Left ventricle myocardium inferior (tissue), 1 donor: ENCODE data around the gene ATXN7L1. TPM values are rescaled to one million over a fixed set of nuclear protein-coding genes. Genes with fewer than 3 reads are reported as not detected.
A peak's percentile ranks its signal among the peaks of the same experiment; 100 is the strongest.

Experiments
- DNase-seq: peaks from one replicate; pipeline ENCODE4 v3.0.0-alpha.2; 2020
- H3K27ac ChIP-seq: fragments of 200-600 bp; replicated peaks from 2 replicates; pipeline ENCODE4 v1.8.0; 2021
- H3K27me3 ChIP-seq: fragments of 200-600 bp; 2 replicates; pipeline ENCODE4 v1.8.0; 2021; ENCODE audit warnings: low read depth
- H3K36me3 ChIP-seq: fragments of 200-600 bp; 2 replicates; pipeline ENCODE4 v1.8.0; 2021
- H3K4me1 ChIP-seq: fragments of 200-600 bp; 2 replicates; pipeline ENCODE4 v1.8.0; 2021
- H3K4me3 ChIP-seq: fragments of 200-600 bp; 2 replicates; pipeline ENCODE4 v1.8.0; 2021; ENCODE audit warnings: mild to moderate bottlenecking, moderate library complexity
- H3K9me3 ChIP-seq: fragments of 200-600 bp; replicated peaks from 2 replicates; pipeline ENCODE4 v1.8.0; 2021
- intact Hi-C: fragments of 100-400 bp; cut with micrococcal nuclease; formaldehyde crosslinking; loops from one replicate; pipeline ENCODE4 v1.11.0; 2022
- total RNA-seq: library from RNA; stranded (reverse); fragmentation: NEBNext Ultra II Directional; extraction: Animal tissue kit (Norgen Biotek cat#: 25700); gene quantifications from one replicate; pipeline ENCODE4 v1.2.1, GENCODE V29; 2021
- TF ChIP-seq, protein P1 (sequence below): fragments of 200-600 bp; IDR thresholded peaks from 2 replicates; pipeline ENCODE4 v1.8.0; 2021; ENCODE audit warnings: antibody characterized with exemption, mild to moderate bottlenecking, borderline replicate concordance
- donor health status: DM: no; HTN: yes; CAD: no; lungs with severe emphysema.

Gene ATXN7L1
- total RNA-seq, 1 donor from 2014 or later, result 6.2 TPM

GRCh38 chr7:105674200-105674920 is 202.0 kb downstream of the ATXN7L1 start:
- Histone ChIP-seq H3K36me3 (no peaks in the 10 kb centered on the region), H3K4me3 (no peak overlapping the region), H3K4me1 (peaks cover 70% of the 10 kb centered on the region), H3K27me3 (no peaks in the 10 kb centered on the region), H3K27ac (peak overlapping the region; percentile 41), H3K9me3 (no peaks in the 10 kb centered on the region)
- intact Hi-C loops, result no loop called here
- TF ChIP-seq, protein P1, sequence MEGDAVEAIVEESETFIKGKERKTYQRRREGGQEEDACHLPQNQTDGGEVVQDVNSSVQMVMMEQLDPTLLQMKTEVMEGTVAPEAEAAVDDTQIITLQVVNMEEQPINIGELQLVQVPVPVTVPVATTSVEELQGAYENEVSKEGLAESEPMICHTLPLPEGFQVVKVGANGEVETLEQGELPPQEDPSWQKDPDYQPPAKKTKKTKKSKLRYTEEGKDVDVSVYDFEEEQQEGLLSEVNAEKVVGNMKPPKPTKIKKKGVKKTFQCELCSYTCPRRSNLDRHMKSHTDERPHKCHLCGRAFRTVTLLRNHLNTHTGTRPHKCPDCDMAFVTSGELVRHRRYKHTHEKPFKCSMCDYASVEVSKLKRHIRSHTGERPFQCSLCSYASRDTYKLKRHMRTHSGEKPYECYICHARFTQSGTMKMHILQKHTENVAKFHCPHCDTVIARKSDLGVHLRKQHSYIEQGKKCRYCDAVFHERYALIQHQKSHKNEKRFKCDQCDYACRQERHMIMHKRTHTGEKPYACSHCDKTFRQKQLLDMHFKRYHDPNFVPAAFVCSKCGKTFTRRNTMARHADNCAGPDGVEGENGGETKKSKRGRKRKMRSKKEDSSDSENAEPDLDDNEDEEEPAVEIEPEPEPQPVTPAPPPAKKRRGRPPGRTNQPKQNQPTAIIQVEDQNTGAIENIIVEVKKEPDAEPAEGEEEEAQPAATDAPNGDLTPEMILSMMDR, result no peak
- no peak for DNase-seq

- Histone ChIP-seq H3K27me3 (no peaks in the 10 kb centered on the region), H3K4me1 (peaks cover 61% of the 10 kb centered on the region), H3K27ac (peak overlapping the region; percentile 41), H3K4me3 (no peak overlapping the region), H3K36me3 (no peaks in the 10 kb centered on the region), H3K9me3 (no peaks in the 10 kb centered on the region)
- TF ChIP-seq, protein P1, result no peak
- no peak for DNase-seq
- intact Hi-C loops, result no loop called here
Measured at GRCh38 chr7:105673367-105674084, 202.9 kb downstream of the ATXN7L1 start.

DNA sequence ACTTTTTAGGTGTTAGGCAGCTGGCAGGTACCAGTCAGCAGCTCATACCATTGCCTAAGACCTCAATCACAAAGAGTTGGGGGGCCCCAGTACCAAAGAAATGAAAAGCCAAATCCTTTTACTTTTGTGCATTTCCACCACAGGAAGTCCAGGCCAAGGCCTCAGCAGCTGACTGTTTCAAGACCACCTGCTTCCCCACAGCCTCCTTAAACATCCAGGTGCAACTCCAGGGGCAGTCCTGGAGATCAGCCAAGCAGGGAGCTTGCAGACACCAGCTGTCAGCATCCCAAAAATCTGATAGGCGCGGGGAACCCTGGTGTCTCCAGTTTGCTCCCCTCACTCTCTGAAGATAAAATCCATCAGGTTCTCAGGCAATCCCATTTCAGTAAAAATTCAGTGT is 203.6 kb downstream of the ATXN7L1 start:
- H3K4me1 ChIP-seq, result peaks cover 54% of the 10 kb centered on the region
- no peak overlapping the region for H3K27ac ChIP-seq
- no peaks in the 10 kb centered on the region for H3K27me3 ChIP-seq
- H3K9me3 ChIP-seq, result no peaks in the 10 kb centered on the region
- TF ChIP-seq, protein P1, result no peak
- no peaks in the 10 kb centered on the region for H3K36me3 ChIP-seq
- H3K4me3 ChIP-seq, result no peak overlapping the region
- intact Hi-C loops, result no loop called here
- no peak for DNase-seq

GRCh38 chr7:105666324-105666723 is 210.1 kb downstream of the ATXN7L1 start:
- Histone ChIP-seq H3K4me1 (no peaks in the 10 kb centered on the region), H3K4me3 (no peak overlapping the region), H3K27me3 (no peaks in the 10 kb centered on the region), H3K9me3 (no peaks in the 10 kb centered on the region), H3K27ac (no peak overlapping the region), H3K36me3 (peaks cover 26% of the 10 kb centered on the region)
- TF ChIP-seq, protein P1, result no peak
- no peak for DNase-seq
- intact Hi-C loops, result no loop called here

DNA sequence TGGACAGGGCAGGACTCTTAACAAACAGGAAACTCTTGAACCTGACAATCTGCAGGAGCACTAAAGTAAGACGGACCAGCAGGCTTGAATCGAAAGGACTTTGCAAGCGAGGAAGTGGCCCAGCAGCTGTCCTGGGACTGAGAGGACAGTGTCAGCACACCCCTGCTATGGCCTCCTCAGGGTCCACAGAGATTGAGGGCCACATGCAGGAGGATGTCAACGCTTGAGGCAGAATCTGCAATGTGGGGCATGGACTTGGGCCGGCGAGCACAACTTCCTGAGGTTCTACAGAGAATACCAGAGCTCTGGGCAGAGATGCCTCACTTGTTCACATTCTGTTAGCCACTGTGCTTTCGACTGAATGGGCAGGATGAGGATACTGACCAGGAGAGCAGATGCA is 210.7 kb downstream of the ATXN7L1 start:
- TF ChIP-seq, protein P1, result no peak
- no peak for DNase-seq
- Histone ChIP-seq H3K4me1 (no peaks in the 10 kb centered on the region), H3K27ac (no peak overlapping the region), H3K36me3 (peaks cover 29% of the 10 kb centered on the region), H3K9me3 (no peaks in the 10 kb centered on the region), H3K4me3 (no peak overlapping the region), H3K27me3 (no peaks in the 10 kb centered on the region)
- intact Hi-C loops, result no loop called here
